ENCODE results near the gene SLITRK2.

SLITRK2 gene

GRCh38 chrX:145844886-145845285, 27.3 kb downstream of the SLITRK2 start:
- no peaks in the 10 kb centered on the region for H3K36me3 ChIP-seq (ENCODE audit: control insufficient read depth in 2 of 2, insufficient read depth in 1 of 2, low read length in 2 of 2)
- TF ChIP-seq ZNF704 (tag by site-specific recombination; IDR thresholded peaks at IDR 0.05) = no peak
- TF ChIP-seq CTCF (tag by site-specific recombination; IDR thresholded peaks at IDR 0.05) = no peak
- POLR2A ChIA-PET = no interaction called here
- no peak overlapping the region for H3K4me3 ChIP-seq (ENCODE audit: low read depth, low read length)
- H3K4me1 ChIP-seq (ENCODE audit: control insufficient read depth, insufficient read depth, low read length) = no peaks in the 10 kb centered on the region
- H3K9me3 ChIP-seq (ENCODE audit: control insufficient read depth, insufficient read depth, low read depth, low read length) = no peaks in the 10 kb centered on the region
- H3K27ac ChIP-seq (ENCODE audit: extremely low read depth, low read depth, low read length) = no peak overlapping the region
- CTCF ChIA-PET = no interaction called here

- Histone ChIP-seq H3K27ac (ENCODE audit: extremely low read depth, low read depth, low read length) (no peak overlapping the region), H3K9me3 (ENCODE audit: control insufficient read depth, insufficient read depth, low read depth, low read length) (no peaks in the 10 kb centered on the region), H3K4me1 (ENCODE audit: control insufficient read depth, insufficient read depth, low read length) (no peaks in the 10 kb centered on the region), H3K36me3 (ENCODE audit: control insufficient read depth in 2 of 2, insufficient read depth in 1 of 2, low read length in 2 of 2) (no peaks in the 10 kb centered on the region), H3K4me3 (ENCODE audit: low read depth, low read length) (no peak overlapping the region)
- ChIA-PET POLR2A (no interaction called here), CTCF (no interaction called here)
- TF ChIP-seq ZBTB49 (tag by site-specific recombination; IDR thresholded peaks at IDR 0.05; ENCODE audit: low read depth) (no peak), ZNF112 (tag by site-specific recombination; IDR thresholded peaks at IDR 0.05) (no peak), ZNF426 (tag by site-specific recombination; IDR thresholded peaks at IDR 0.05) (no peak), KLF10 (tag by site-specific recombination; IDR thresholded peaks at IDR 0.05) (no peak), ZNF133 (tag by site-specific recombination; IDR thresholded peaks at IDR 0.05) (no peak), GLI4 (tag by site-specific recombination; IDR thresholded peaks at IDR 0.05) (no peak), ZNF555 (tag by site-specific recombination; conservative IDR thresholded peaks at IDR 0.05) (no peak), PATZ1 (tag by site-specific recombination; IDR thresholded peaks at IDR 0.05) (no peak), INSM2 (tag by site-specific recombination; IDR thresholded peaks at IDR 0.05) (no peak), YY1 (tag by site-specific recombination; IDR thresholded peaks at IDR 0.05) (no peak), ZNF791 (tag by site-specific recombination; IDR thresholded peaks at IDR 0.05) (no peak), ZNF148 (tag by site-specific recombination; IDR thresholded peaks at IDR 0.05; ENCODE audit: borderline replicate concordance) (no peak), SP2 (tag by site-specific recombination; IDR thresholded peaks at IDR 0.05) (no peak), ZNF660 (tag by site-specific recombination; IDR thresholded peaks at IDR 0.05) (no peak), ZNF18 (tag by site-specific recombination; IDR thresholded peaks at IDR 0.05) (no peak), BCL6B (tag by site-specific recombination; IDR thresholded peaks at IDR 0.05) (no peak), TRIM28 (IDR thresholded peaks at IDR 0.05; ENCODE audit: borderline replicate concordance, low read length) (no peak)
Measured at GRCh38 chrX:145848448-145848847, 30.8 kb downstream of the SLITRK2 start.
